GM20000 (cell line): ENCODE results near the gene RAB32.

ENCODE experiments used
- DNase-seq: peaks from one replicate; pipeline ENCODE4 v3.0.0; 2012; ENCODE audit warnings: low spot score
- TF ChIP-seq, protein P1 (sequence below): IDR thresholded peaks from 2 replicates; pipeline ENCODE4 v1.5.1; 2012; ENCODE audit warnings: mild to moderate bottlenecking, control low read depth; ENCODE audit errors: extremely low read depth, missing control alignments

The RAB32 gene

DNA sequence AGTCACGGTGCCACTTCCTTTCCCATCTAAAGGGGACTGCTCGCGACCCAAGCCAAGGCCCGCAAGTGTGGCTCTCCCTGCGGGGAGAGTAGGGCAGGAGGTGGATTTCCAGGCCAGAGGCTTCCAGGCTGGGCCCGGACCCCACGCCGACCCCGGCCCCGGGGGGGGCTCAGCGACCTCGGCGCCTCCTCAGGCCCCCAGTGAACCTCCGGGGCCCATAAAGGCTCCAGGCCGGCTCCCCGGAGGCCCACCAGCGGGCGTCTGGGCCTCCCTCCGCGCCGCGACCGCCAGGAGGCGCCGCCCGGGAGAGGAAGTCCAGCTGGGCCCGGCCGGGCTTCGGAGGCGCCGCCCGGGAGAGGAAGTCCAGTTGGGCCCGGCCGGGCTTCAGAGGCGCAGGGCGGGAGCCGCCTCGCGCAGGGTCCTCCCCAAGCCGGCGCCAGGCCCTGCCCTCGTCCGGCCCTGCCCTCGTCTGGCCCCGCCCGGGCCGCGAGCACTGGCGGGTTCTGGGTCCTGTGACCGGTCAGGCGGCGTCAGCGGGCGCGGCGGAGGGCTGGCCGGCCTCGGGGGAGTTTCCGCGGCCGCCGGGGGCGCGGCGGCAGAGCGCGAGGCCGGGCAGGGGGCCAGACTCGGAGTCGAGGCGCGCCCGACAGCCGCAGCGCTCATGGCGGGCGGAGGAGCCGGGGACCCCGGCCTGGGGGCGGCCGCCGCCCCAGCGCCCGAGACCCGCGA lies at the start of gene RAB32:
RAB32 (plus strand) TSS at position 623 of the 729 bp plus-strand sequence; CDS start at position 662, 39 bp downstream.
- peak; percentile 71 for DNase-seq
- TF ChIP-seq, protein P1, sequence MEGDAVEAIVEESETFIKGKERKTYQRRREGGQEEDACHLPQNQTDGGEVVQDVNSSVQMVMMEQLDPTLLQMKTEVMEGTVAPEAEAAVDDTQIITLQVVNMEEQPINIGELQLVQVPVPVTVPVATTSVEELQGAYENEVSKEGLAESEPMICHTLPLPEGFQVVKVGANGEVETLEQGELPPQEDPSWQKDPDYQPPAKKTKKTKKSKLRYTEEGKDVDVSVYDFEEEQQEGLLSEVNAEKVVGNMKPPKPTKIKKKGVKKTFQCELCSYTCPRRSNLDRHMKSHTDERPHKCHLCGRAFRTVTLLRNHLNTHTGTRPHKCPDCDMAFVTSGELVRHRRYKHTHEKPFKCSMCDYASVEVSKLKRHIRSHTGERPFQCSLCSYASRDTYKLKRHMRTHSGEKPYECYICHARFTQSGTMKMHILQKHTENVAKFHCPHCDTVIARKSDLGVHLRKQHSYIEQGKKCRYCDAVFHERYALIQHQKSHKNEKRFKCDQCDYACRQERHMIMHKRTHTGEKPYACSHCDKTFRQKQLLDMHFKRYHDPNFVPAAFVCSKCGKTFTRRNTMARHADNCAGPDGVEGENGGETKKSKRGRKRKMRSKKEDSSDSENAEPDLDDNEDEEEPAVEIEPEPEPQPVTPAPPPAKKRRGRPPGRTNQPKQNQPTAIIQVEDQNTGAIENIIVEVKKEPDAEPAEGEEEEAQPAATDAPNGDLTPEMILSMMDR: peak; percentile 16

DNA sequence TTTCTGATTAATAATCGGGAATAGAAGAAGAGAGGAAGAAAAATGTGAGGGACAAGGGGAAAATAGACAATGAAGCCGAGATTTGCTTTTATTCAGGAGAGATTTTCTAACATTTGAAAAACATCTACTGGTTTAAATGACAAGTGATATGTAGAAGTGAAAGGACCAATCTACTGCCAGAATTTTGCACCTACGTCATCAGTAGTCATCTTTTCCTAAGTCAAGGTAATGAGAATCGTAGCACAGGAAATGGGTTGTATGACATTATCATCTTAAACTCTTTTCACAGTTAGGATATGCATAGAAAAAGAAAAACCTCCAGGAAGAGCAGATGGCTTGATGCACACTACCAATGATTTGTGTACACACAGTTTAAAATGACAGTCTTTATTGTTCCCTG lies 45.3 kb upstream of the RAB32 start:
- TF ChIP-seq, protein P1: no peak
- no peak for DNase-seq

DNA sequence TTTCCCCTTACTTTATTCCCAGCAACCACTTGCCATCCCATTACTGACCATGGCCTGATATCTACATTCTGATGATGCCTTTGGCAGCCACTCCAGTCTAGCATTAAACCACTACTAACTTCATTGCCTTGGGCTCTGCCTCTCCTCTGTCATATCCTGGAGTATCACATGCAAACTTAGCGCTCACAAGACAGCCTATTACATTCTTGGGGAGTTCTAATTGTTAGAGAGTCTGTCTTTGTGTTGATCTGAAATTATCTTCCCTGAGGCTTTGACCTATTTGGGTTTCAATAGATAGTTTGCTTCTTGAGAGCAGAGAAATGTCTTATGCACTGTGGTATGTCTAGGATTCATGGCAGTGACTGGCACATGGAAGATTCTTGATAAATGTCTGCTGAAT lies 40.5 kb upstream of the RAB32 start:
- no peak for DNase-seq
- TF ChIP-seq, protein P1: no peak

DNA sequence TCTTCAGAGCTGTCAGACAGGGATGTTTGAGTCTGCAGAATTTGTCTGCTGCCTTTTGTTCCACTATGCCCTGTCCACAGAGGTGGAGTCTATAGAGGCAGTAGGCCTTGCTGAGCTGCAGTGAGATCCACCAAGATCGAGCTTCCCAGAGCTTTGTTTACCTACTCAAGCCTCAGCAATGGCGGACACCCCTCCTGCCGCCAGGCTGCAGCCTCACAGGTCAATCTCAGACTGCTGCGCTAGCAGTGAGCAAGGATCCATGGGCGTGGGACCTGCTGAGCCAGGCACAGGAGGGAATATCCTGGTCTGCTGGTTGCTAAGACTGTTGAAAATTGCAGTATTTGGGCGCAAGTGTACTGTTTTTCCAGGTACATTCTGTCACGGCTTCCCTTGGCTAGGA lies 28.4 kb upstream of the RAB32 start:
- DNase-seq: no peak
- TF ChIP-seq, protein P1: no peak

DNA sequence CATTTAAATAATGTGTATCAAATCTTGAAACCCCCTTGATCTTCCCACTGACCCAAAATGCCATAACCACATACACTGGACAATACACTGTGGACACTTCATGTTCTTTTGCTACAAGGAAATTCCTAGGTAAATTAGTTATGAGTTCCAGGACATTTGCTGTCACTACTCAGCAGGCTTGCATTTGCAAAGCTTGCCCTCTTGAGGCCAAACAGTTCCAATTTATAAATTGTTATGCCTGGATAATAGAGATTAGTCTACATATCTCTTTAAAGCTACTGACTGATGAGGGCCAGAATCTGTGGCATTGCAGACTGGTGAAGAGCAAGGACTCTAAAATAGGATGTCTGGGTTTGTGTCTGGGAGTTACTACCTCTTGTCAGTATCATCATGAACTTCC lies 17.4 kb upstream of the RAB32 start:
- TF ChIP-seq, protein P1: no peak
- no peak for DNase-seq

DNA sequence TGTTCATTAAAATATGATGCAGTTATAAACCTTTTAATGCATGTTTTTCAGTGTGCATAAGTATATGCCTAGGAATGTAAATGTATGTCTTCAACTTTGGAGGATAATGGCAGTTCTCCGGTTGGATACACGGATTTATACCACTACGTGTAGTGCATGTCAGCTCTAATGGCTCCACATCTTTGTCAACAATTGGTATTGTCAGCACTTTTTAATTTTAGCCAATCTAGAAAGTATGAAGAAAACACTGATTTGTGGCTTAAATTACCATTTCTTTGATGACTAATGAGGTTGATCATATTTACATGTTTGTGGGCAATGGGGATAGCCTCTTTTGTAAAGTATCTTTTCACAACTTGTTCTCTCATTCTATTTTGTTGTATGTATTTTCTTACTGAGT lies 10.9 kb upstream of the RAB32 start:
- TF ChIP-seq, protein P1: no peak
- no peak for DNase-seq

DNA sequence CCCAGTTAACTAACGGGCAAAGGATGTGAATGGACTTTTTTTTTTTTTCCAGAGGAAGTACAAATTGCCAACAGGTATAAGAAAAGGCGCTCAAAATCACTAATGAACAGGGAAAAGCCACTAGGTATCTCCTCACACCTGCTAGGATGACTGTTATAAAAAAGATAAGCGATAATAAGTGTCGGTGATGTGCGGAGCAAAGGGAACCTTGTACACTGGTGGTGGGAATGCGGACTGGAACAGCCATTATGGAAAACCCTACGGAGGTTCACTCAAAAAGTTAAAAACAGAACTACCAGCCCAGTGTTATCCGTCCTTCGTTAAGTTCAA lies 787 bp upstream of the RAB32 start:
- TF ChIP-seq, protein P1: no peak
- DNase-seq: no peak
